CD4-positive, alpha-beta T cell (primary cell): ENCODE results near the gene CRX. TPM values are rescaled to one million over a fixed set of nuclear protein-coding genes. Genes with fewer than 3 reads are reported as not detected.

Experiments used
- ATAC-seq: fragments of 200-7000 bp; cut with Tn5 transposase; one replicate; pipeline ENCODE4 v1.10.0; 2022; ENCODE audit warnings: mild to moderate bottlenecking; ENCODE audit not compliant: poor library complexity
- CTCF ChIA-PET: fragments of 350-600 bp; sonication (Branson Sonifier 250); formaldehyde crosslinking; loops from one replicate; lab custom pipeline; 2021; ENCODE audit warnings: antibody characterized with exemption, inconsistent platforms; lab: Charles Lee
- POLR2A ChIA-PET: fragments of 350-600 bp; sonication (Branson Sonifier 250); formaldehyde crosslinking; loops from one replicate; lab custom pipeline; 2021; ENCODE audit warnings: antibody characterized with exemption, inconsistent platforms; lab: Charles Lee
- DNase-seq, 14 experiments: peaks; one replicate each; pipeline ENCODE4 v3.0.0-alpha.2; 2013 to 2020; ENCODE audit warnings: mixed read lengths in 2 of 14
- H3K27ac ChIP-seq, 2 donors: one replicate each; pipeline versions ENCODE4 v1.5.1 to v1.7.0; 2013; ENCODE audit warnings: low read length in 2 of 2, low read depth in 1 of 2, mild to moderate bottlenecking in 1 of 2
- H3K27me3 ChIP-seq, 2 experiments: 1 replicate in 1 of 2; 2 replicates in 1 of 2; pipeline versions ENCODE4 v1.6.1 to v1.7.0; 2013; ENCODE audit warnings: low read length in 2 of 2, control low read depth in 1 of 2, mild to moderate bottlenecking in 1 of 2, moderate library complexity in 1 of 2; ENCODE audit not compliant: insufficient read depth in 2 of 2, control insufficient read depth in 1 of 2
- H3K36me3 ChIP-seq: one replicate; pipeline ENCODE4 v1.6.1; 2013; ENCODE audit warnings: low read length, control low read depth; ENCODE audit not compliant: insufficient read depth
- H3K4me1 ChIP-seq: one replicate; pipeline ENCODE4 v1.6.1; 2013; ENCODE audit warnings: low read length, control low read depth; ENCODE audit not compliant: insufficient read depth
- H3K4me3 ChIP-seq: one replicate; pipeline ENCODE4 v1.5.1; 2013; ENCODE audit warnings: mild to moderate bottlenecking, low read length, moderate library complexity
- H3K9me3 ChIP-seq, 2 experiments: 1 replicate in 1 of 2; 2 replicates in 1 of 2; pipeline versions ENCODE4 v1.6.1 to v1.7.0; 2013; ENCODE audit warnings: low read length in 2 of 2, mild to moderate bottlenecking in 2 of 2, control low read depth in 1 of 2, moderate library complexity in 1 of 2; ENCODE audit not compliant: control insufficient read depth in 1 of 2, insufficient read depth in 1 of 2
- H3K27ac Mint-ChIP-seq: one replicate; pipeline ENCODE4 v1.8.0; 2020; ENCODE audit warnings: mixed read lengths
- H3K27me3 Mint-ChIP-seq: one replicate; pipeline ENCODE4 v1.8.0; 2021; ENCODE audit warnings: mixed read lengths
- H3K36me3 Mint-ChIP-seq: one replicate; pipeline ENCODE4 v1.8.0; 2021; ENCODE audit warnings: low read depth, mixed read lengths
- H3K4me1 Mint-ChIP-seq: one replicate; pipeline ENCODE4 v1.8.0; 2021; ENCODE audit warnings: low read depth, mixed read lengths
- H3K4me3 Mint-ChIP-seq: one replicate; pipeline ENCODE4 v1.8.0; 2020; ENCODE audit warnings: mild to moderate bottlenecking, mixed read lengths
- H3K9me3 Mint-ChIP-seq: one replicate; pipeline ENCODE4 v1.8.0; 2020; ENCODE audit warnings: mixed read lengths
- CTCF ChIP-seq: fragments of 200-600 bp; IDR thresholded peaks from one replicate; pipeline ENCODE4 v1.8.0; 2022; ENCODE audit warnings: antibody characterized with exemption, mild to moderate bottlenecking
- intact Hi-C, 2 experiments: fragments of 100-400 bp; cut with DNase I in 1 of 2; cut with micrococcal nuclease in 1 of 2; formaldehyde crosslinking; loops; one replicate each; pipeline versions ENCODE4 v1.15.1 to v1.9.0; 2023 to 2025; cut with DNase I, micrococcal nuclease
- total RNA-seq, 174 experiments: library from RNA in 2 of 174; stranded (reverse) in 2 of 174; gene quantifications; one replicate each; pipeline ENCODE4 v1.2.3 and lab custom pipeline; 2021 to 2026

CRX gene
- total RNA-seq, 2 experiments from 2014 or later, result not detected

GRCh38 chr19:47832723-47833122 is 11.0 kb downstream of the CRX start:
- Histone ChIP-seq H3K9me3 (no peaks in the 10 kb centered on the region), H3K4me1 (no peaks in the 10 kb centered on the region), H3K36me3 (no peaks in the 10 kb centered on the region), H3K27ac (no peak overlapping the region), H3K4me3 (no peak overlapping the region), H3K27me3 (peaks cover 0 to 2% of the 10 kb centered on the region in 2 experiments)
- ATAC-seq, result no peak
- no peak for DNase-seq
- intact Hi-C loops, result no loop called here
- Mint-ChIP-seq H3K9me3 (no peaks in the 10 kb centered on the region), H3K4me3 (no peak overlapping the region), H3K27me3 (no peaks in the 10 kb centered on the region), H3K27ac (no peak overlapping the region), H3K36me3 (no peaks in the 10 kb centered on the region), H3K4me1 (no peaks in the 10 kb centered on the region)
- POLR2A ChIA-PET, result no interaction called here
- CTCF ChIA-PET, result no interaction called here
- no peak for TF ChIP-seq CTCF

- TF ChIP-seq CTCF, result no peak
- Mint-ChIP-seq H3K36me3 (no peaks in the 10 kb centered on the region), H3K27me3 (no peaks in the 10 kb centered on the region), H3K4me3 (no peak overlapping the region), H3K27ac (no peak overlapping the region), H3K4me1 (no peaks in the 10 kb centered on the region), H3K9me3 (no peaks in the 10 kb centered on the region)
- no peaks in the 10 kb centered on the region for H3K4me1 ChIP-seq
- H3K9me3 ChIP-seq, result peaks cover 0 to 6% of the 10 kb centered on the region in 2 experiments
- no peaks in the 10 kb centered on the region for H3K36me3 ChIP-seq
- no peak for DNase-seq
- ChIA-PET POLR2A (no interaction called here), CTCF (no interaction called here)
- no peak overlapping the region for H3K4me3 ChIP-seq
- H3K27ac ChIP-seq, result no peak overlapping the region
- peaks cover 0 to 2% of the 10 kb centered on the region in 2 experiments for H3K27me3 ChIP-seq
- no peak for ATAC-seq
- intact Hi-C loops, result no loop called here
These were observed 14.3 kb downstream of the CRX start for GRCh38 chr19:47836038-47836437.

GRCh38 chr19:47839411-47839810 is 17.7 kb downstream of the CRX start:
- Mint-ChIP-seq H3K27ac (no peak overlapping the region), H3K36me3 (no peaks in the 10 kb centered on the region), H3K27me3 (peaks cover 5% of the 10 kb centered on the region), H3K9me3 (no peaks in the 10 kb centered on the region), H3K4me1 (no peaks in the 10 kb centered on the region), H3K4me3 (no peak overlapping the region)
- POLR2A ChIA-PET, result no interaction called here
- peaks cover 7 to 12% of the 10 kb centered on the region in 2 experiments for H3K27me3 ChIP-seq
- no peak overlapping the region for H3K4me3 ChIP-seq
- DNase-seq (no peak), ATAC-seq (no peak)
- no peak overlapping the region for H3K27ac ChIP-seq
- CTCF ChIA-PET, result no interaction called here
- peaks cover 0 to 6% of the 10 kb centered on the region in 2 experiments for H3K9me3 ChIP-seq
- no peak for TF ChIP-seq CTCF
- H3K36me3 ChIP-seq, result no peaks in the 10 kb centered on the region
- no peaks in the 10 kb centered on the region for H3K4me1 ChIP-seq
- intact Hi-C loops, result no loop called here
